Measurements from ENCODE around the gene PRR23E.

DNA sequence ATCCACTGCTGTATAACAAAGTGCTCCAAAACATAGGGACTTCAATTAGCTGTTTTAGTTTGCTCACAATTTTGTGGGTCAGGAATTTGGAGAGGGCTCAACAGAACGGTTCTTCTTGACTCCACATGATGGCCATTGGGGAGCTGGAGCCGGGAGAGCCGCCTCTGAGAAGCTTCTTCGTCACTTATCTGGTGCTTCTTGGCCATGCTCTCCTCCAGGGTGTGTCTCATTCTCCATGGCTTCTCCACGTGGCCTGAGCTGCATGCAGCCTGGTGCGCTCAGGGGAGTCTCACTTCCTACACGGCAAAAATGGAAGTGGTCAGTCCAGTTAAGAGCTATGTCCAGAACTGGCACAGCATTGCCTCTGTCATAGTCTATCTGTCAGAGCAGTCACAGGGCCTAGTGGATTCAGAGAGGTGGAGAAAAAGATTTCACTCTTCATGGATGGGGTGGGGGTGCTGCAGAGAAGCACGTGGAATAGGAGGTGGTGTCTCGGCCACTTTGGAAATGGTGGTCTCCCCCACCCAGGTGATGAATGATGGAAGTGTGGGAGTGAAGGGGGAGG is 26.3 kb upstream of the PRR23E start:
- TF ChIP-seq MEF2A (IDR thresholded peaks at IDR 0.05; ENCODE audit: borderline replicate concordance, low read depth) (no peak), CTCF (IDR thresholded peaks at IDR 0.05) (no peak)

Measured in SK-N-SH (cell line).